ENCODE measurements around the gene BMPR1B.
"Not testable (repeated sequence)": the region's sequence is repeated elsewhere in the genome, so short reads cannot be mapped to it uniquely, and the experiment has no call there.

The BMPR1B gene

DNA sequence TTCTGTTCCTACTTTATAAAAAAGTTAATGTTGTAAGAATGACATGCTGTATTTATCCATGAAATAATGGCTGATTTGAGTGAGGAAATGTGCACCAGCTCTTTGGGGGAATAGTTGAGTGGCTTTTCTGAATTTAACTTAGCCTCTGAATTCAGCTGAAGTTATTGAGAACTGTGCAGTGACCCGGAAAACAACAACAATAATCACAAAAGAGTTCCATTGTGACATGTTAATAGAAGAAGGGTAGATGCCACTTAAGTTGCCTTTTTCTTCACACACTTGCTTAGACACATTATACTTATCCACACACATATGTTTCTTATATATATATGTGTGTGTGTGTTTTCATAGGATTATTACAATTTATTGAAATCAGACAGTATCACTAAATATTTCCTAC lies 301.2 kb downstream of the BMPR1B start:
- in situ Hi-C loops (cut with HindIII; ENCODE audit: low sequenced_read_pairs) = no loop called here
- H3K4me3 ChIP-seq (ENCODE audit: low read depth, low read length) = no peak overlapping the region
- DNase-seq (ENCODE audit: low read depth) = no peak
- TF ChIP-seq, protein P1, sequence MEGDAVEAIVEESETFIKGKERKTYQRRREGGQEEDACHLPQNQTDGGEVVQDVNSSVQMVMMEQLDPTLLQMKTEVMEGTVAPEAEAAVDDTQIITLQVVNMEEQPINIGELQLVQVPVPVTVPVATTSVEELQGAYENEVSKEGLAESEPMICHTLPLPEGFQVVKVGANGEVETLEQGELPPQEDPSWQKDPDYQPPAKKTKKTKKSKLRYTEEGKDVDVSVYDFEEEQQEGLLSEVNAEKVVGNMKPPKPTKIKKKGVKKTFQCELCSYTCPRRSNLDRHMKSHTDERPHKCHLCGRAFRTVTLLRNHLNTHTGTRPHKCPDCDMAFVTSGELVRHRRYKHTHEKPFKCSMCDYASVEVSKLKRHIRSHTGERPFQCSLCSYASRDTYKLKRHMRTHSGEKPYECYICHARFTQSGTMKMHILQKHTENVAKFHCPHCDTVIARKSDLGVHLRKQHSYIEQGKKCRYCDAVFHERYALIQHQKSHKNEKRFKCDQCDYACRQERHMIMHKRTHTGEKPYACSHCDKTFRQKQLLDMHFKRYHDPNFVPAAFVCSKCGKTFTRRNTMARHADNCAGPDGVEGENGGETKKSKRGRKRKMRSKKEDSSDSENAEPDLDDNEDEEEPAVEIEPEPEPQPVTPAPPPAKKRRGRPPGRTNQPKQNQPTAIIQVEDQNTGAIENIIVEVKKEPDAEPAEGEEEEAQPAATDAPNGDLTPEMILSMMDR (IDR thresholded peaks at IDR 0.05; ENCODE audit: low read depth, low read length, missing control alignments) = no peak

DNA sequence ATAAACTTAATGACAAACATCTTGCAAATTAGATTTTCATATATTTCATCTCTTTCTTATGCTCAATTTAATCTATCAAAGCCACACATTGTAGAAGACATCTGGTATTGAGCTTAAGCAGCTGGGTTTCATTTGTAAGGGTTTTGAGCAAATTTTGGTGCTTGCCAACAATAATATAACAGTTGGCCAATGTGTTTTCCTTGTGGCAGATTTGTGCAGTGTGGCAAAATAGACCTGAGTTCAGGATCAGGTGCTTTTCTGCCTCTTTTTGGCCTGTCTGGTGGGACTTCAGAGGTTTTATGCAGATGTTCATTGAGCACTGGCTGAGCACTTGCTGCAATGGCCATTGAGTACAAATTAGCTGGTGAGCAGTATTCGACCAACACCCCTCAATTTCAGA lies 301.9 kb downstream of the BMPR1B start:
- DNase-seq (ENCODE audit: low read depth) = peak; percentile 74
- TF ChIP-seq, protein P1 (IDR thresholded peaks at IDR 0.05; ENCODE audit: low read depth, low read length, missing control alignments) = no peak
- in situ Hi-C loops (cut with HindIII; ENCODE audit: low sequenced_read_pairs) = no loop called here
- H3K4me3 ChIP-seq (ENCODE audit: low read depth, low read length) = no peak overlapping the region

DNA sequence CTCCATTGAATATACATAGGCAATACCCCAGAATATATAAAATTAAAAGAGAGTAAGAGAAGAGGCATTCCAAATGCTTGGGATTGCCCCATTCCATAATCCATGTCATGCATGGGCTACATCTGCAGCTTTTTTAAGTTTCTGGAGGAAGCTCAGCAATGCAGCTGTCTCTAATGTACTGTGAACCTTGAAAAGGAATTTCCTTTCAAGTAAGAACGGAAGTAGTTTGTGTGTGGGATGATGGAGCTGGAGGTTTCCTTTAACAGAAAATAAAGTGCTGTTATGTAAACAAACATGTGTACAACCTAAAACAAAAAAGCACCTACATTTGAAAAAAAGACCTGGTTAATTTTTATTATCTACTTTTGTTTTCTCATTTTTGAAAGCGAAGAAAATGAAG lies 303.5 kb downstream of the BMPR1B start:
- in situ Hi-C loops (cut with HindIII; ENCODE audit: low sequenced_read_pairs) = no loop called here
- no peak overlapping the region for H3K4me3 ChIP-seq (ENCODE audit: low read depth, low read length)
- no peak for DNase-seq (ENCODE audit: low read depth)
- TF ChIP-seq, protein P1 (IDR thresholded peaks at IDR 0.05; ENCODE audit: low read depth, low read length, missing control alignments) = no peak

DNA sequence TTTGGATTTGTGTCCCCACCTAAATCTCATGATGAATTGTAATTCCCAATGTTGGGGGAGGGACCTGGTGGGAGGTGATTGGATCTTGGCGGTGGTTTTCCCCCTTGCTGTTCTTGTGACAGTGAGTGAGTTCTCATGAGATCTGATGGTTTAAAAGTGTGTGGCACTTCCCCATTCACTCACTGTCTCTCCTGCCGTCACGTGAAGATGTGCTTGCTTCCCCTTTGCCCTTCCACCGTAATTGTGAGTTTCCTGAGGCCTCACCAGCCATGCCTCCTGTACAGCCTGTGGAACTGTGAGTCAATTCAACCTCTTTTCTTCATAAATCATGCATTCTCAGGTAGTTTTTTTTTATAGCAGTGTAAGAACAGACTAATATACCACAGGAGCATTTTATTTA lies 304.0 kb downstream of the BMPR1B start:
- in situ Hi-C loops (cut with HindIII; ENCODE audit: low sequenced_read_pairs); H3K4me3 ChIP-seq (ENCODE audit: low read depth, low read length); DNase-seq (ENCODE audit: low read depth): not testable (repeated sequence)

DNA sequence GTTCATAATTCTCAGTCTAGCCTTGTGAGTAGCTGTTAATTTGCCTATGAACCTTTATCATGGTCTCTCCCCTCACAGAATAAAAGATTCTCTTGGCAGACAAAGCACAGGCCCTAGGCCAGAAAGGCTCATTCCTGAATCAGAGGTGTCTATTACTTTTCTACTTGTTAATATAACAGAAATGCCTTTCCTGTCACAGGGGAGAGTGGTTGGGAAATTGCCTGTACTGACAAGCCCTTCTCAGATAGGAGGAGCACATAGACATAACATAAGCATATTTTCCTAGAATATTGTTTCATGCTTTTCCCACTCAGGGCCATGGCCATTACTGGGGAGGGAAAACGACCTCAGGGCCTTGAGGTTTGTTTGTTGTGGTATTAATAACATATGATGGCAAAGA lies 308.3 kb downstream of the BMPR1B start:
- in situ Hi-C loops (cut with HindIII; ENCODE audit: low sequenced_read_pairs) = no loop called here
- TF ChIP-seq, protein P1 (IDR thresholded peaks at IDR 0.05; ENCODE audit: low read depth, low read length, missing control alignments) = no peak
- no peak for DNase-seq (ENCODE audit: low read depth)

DNA sequence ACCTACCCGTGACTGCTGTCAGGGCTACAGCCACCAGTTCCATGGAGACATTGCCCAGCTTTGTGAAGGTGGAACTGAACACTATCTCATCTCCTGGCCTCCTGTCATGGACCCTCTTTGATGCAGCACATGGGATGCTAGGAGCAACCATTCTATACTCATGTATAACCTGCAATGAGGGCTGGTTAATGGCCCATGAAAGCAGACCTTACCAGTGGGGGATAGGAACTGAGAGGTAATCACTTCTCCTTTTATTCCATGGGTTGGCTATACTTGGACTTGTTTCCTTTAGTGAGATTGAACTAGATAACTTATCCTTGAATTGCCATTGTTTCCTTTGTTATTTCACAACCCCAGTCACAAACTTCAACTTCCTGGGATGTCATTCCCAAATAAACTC lies 310.6 kb downstream of the BMPR1B start:
- no peak for DNase-seq (ENCODE audit: low read depth)
- H3K4me3 ChIP-seq (ENCODE audit: low read depth, low read length) = no peak overlapping the region
- in situ Hi-C loops (cut with HindIII; ENCODE audit: low sequenced_read_pairs) = no loop called here
- TF ChIP-seq, protein P1 (IDR thresholded peaks at IDR 0.05; ENCODE audit: low read depth, low read length, missing control alignments) = no peak

More for the DNA sequence above, 308.3 kb downstream of the BMPR1B start:
- no peak overlapping the region for H3K4me3 ChIP-seq (ENCODE audit: low read depth, low read length)

DNA sequence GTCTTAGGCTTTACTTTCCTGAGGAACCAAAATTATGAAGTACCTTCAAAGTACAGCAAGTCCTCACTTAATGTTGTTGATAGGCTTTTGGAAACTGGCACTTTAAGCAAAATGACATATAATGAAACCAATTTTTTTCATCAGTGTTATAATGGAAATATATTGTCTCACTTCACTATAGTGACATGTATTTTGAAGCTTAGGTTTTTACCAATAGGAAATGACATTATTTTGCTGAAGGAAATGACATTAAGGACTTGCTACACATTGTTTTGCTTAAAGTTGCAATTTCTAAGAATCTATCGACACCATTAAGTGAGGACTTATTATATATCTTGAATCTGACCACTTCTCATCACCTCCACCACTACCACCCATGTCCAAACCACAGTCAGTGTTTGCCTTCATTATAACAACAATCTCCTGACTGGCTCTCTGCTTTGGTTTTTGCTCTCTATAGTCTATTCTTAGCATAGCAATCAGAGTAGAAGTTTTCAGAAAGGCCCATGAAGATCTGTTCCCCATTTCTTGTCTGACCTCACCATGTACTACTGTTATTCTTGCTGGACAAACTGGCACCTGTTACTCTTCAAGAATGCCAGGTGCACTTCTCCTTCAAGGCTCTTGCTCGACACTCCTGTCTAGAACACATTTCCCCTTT lies 311.2 kb downstream of the BMPR1B start:
- TF ChIP-seq, protein P1 (IDR thresholded peaks at IDR 0.05; ENCODE audit: low read depth, low read length, missing control alignments) = no peak
- H3K4me3 ChIP-seq (ENCODE audit: low read depth, low read length) = no peak overlapping the region
- DNase-seq (ENCODE audit: low read depth) = no peak
- in situ Hi-C loops (cut with HindIII; ENCODE audit: low sequenced_read_pairs) = no loop called here
